Lung (tissue), 12 donors: ENCODE data around the gene PRKAR1A. TPM values are rescaled to one million over a fixed set of nuclear protein-coding genes. Genes with fewer than 3 reads are reported as not detected.
A peak's percentile ranks its signal among the peaks of the same experiment; 100 is the strongest.
"Not testable (repeated sequence)": the region's sequence is repeated elsewhere in the genome, so short reads cannot be mapped to it uniquely, and the experiment has no call there.

Experiments
- ATAC-seq: fragments of 200-7000 bp; cut with Tn5 transposase; one replicate; pipeline ENCODE4 v1.9.1; 2020; ENCODE audit warnings: moderate number of reproducible peaks; ENCODE audit not compliant: insufficient read depth, low FRiP score
- DNase-seq, 3 donors: peaks; one replicate each; pipeline ENCODE4 v3.0.0-alpha.2; 2013 to 2017
- H3K27ac ChIP-seq, 2 donors: one replicate each; pipeline ENCODE4 v1.5.1; 2013; ENCODE audit warnings: mild to moderate bottlenecking in 2 of 2, moderate library complexity in 2 of 2, control low read depth in 1 of 2, inconsistent platforms in 1 of 2, low read depth in 1 of 2, low read length in 1 of 2
- H3K27me3 ChIP-seq, 3 donors: one replicate each; pipeline ENCODE4 v1.5.1; 2013; ENCODE audit warnings: low read length in 2 of 3; ENCODE audit not compliant: control insufficient read depth in 3 of 3, insufficient read depth in 3 of 3
- H3K36me3 ChIP-seq, 4 donors: one replicate each; pipeline ENCODE4 v1.5.1; 2013; ENCODE audit warnings: low read length in 4 of 4, mild to moderate bottlenecking in 1 of 4, moderate library complexity in 1 of 4; ENCODE audit not compliant: control insufficient read depth in 4 of 4, insufficient read depth in 4 of 4
- H3K4me1 ChIP-seq, 5 donors: one replicate each; pipeline ENCODE4 v1.5.1; 2013; ENCODE audit warnings: low read length in 5 of 5, mild to moderate bottlenecking in 2 of 5, moderate library complexity in 1 of 5; ENCODE audit not compliant: control insufficient read depth in 5 of 5, insufficient read depth in 5 of 5
- H3K4me3 ChIP-seq: one replicate; pipeline ENCODE4 v1.5.1; 2013; ENCODE audit warnings: mild to moderate bottlenecking, control low read depth, moderate library complexity
- H3K9ac ChIP-seq, 2 donors: one replicate each; pipeline ENCODE4 v1.5.1; 2013; ENCODE audit warnings: low read length in 2 of 2, control low read depth in 1 of 2; ENCODE audit not compliant: insufficient read depth in 1 of 2
- H3K9me3 ChIP-seq, 4 donors: one replicate each; pipeline ENCODE4 v1.5.1; 2013; ENCODE audit warnings: low read length in 3 of 4, mild to moderate bottlenecking in 1 of 4, moderate library complexity in 1 of 4; ENCODE audit not compliant: control insufficient read depth in 4 of 4, insufficient read depth in 3 of 4
- CTCF ChIP-seq: IDR thresholded peaks from 2 replicates; pipeline ENCODE4 v1.5.1; 2012; ENCODE audit warnings: mild to moderate bottlenecking; ENCODE audit errors: control extremely low read depth, extremely low read depth
- WGBS, 2 donors: extraction: QIAGEN DNeasy Blood & Tissue Kit; methylation state at CpG; one replicate each; pipeline ENCODE4 v1.1.7; 2013; 5-methylcytosine and 5-hydroxymethylcytosine counted together
- polyA plus RNA-seq, 2 donors: library from polyadenylated mRNA; stranded (reverse); fragments of 200-250 nt; gene quantifications; one replicate each; pipeline ENCODE4 v1.2.1, GENCODE V29; 2013
- total RNA-seq, 2 donors: library from RNA; depleted of rRNA in 1 of 2; stranded (reverse); fragments of >200 nt in 1 of 2; gene quantifications; one replicate each; pipeline ENCODE4 v1.2.1, GENCODE V29; 2014 to 2021
- donor health status: control.
- donor health status: control.
- donor health status: Bipolar disorder and iron deficiency.
- donor health status: healthy.
- donor health status: DM: yes; HTN: yes; CAD: no.

The PRKAR1A gene
- total and polyA plus RNA-seq, 4 donors = 74.0 to 422 (median 265) TPM

GRCh38 chr17:68579194-68579927 lies 67.1 kb downstream of the PRKAR1A start:
- peaks cover 0 to 5% (median 1%) of the 10 kb centered on the region in 4 donors for H3K9me3 ChIP-seq
- H3K27ac ChIP-seq = peak overlapping the region in 1 of 2 donors; percentile 92
- H3K27me3 ChIP-seq = no peaks in the 10 kb centered on the region
- DNase-seq (no peak), ATAC-seq (no peak)
- WGBS, 2 donors = 75 to 84% methylated on average over 8 of the region's 8 CpGs
- peaks cover 0 to 49% (median 26%) of the 10 kb centered on the region in 5 donors for H3K4me1 ChIP-seq
- no peaks in the 10 kb centered on the region for H3K36me3 ChIP-seq
- H3K9ac ChIP-seq = no peak overlapping the region
- no peak for TF ChIP-seq CTCF
- H3K4me3 ChIP-seq = no peak overlapping the region

- Histone ChIP-seq H3K9me3 (peaks cover 0 to 5% (median 1%) of the 10 kb centered on the region in 4 donors), H3K4me1 (peaks cover 0 to 55% (median 26%) of the 10 kb centered on the region in 5 donors), H3K4me3 (no peak overlapping the region), H3K9ac (peak overlapping the region in 1 of 2 donors; percentile 48), H3K27ac (peak overlapping the region in 1 of 2 donors; percentile 63), H3K27me3 (no peaks in the 10 kb centered on the region), H3K36me3 (no peaks in the 10 kb centered on the region)
- WGBS, 2 donors = 26 to 39% methylated on average over 6 of the region's 6 CpGs
- DNase-seq = peak; percentile 77 to 96 (median 92)
- TF ChIP-seq CTCF = no peak
- peak; percentile 66 for ATAC-seq
Observed at GRCh38 chr17:68580236-68580770, 68.1 kb downstream of the PRKAR1A start.

GRCh38 chr17:68581863-68582645 lies 69.8 kb downstream of the PRKAR1A start:
- DNase-seq (peak; percentile 31 to 82 (median 66)), ATAC-seq (no peak)
- TF ChIP-seq CTCF = no peak
- Histone ChIP-seq H3K36me3 (no peaks in the 10 kb centered on the region), H3K27ac (peak overlapping the region in 1 of 2 donors; percentile 52), H3K4me3 (no peak overlapping the region), H3K4me1 (peaks cover 0 to 46% (median 30%) of the 10 kb centered on the region in 5 donors), H3K9me3 (peaks cover 0 to 5% (median 1%) of the 10 kb centered on the region in 4 donors), H3K27me3 (no peaks in the 10 kb centered on the region), H3K9ac (peak overlapping the region in 1 of 2 donors; percentile 6)
- 72 to 86% methylated on average over 9 of the region's 9 CpGs for WGBS, 2 donors

- not testable (repeated sequence) for H3K36me3 ChIP-seq, ATAC-seq, DNase-seq, H3K27ac ChIP-seq, H3K27me3 ChIP-seq, H3K4me3 ChIP-seq, H3K9me3 ChIP-seq, H3K9ac ChIP-seq
- WGBS, 2 donors = 63% methylated on average over 6 of the region's 6 CpGs
- peaks cover 0 to 38% (median 30%) of the 10 kb centered on the region in 5 donors for H3K4me1 ChIP-seq
Observed at GRCh38 chr17:68582867-68583266, 70.6 kb downstream of the PRKAR1A start.
